ENCODE data around the gene MCTP1. TPM values are rescaled to one million over a fixed set of nuclear protein-coding genes. Genes with fewer than 3 reads are reported as not detected.

MCTP1 gene
- total RNA-seq, 2 experiments from 2014 or later: 1.6 TPM

- H3K4me1 Mint-ChIP-seq: no peaks in the 10 kb centered on the region
- H3K9me3 Mint-ChIP-seq: no peaks in the 10 kb centered on the region
- POLR2A ChIA-PET: no interaction called here
- H3K36me3 Mint-ChIP-seq: no peaks in the 10 kb centered on the region
- ATAC-seq (ENCODE audit: low read depth): no peak
- H3K27ac Mint-ChIP-seq: no peak overlapping the region
- peaks cover 3% of the 10 kb centered on the region for H3K27me3 Mint-ChIP-seq
- DNase-seq: no peak
- H3K4me3 Mint-ChIP-seq: no peak overlapping the region
Observed at GRCh38 chr5:94748212-94748611, 536.7 kb downstream of the MCTP1 start.

- Mint-ChIP-seq H3K9me3 (no peaks in the 10 kb centered on the region), H3K4me1 (no peaks in the 10 kb centered on the region), H3K27me3 (peaks cover 3% of the 10 kb centered on the region), H3K4me3 (no peak overlapping the region), H3K27ac (no peak overlapping the region), H3K36me3 (no peaks in the 10 kb centered on the region)
- DNase-seq (no peak), ATAC-seq (ENCODE audit: low read depth) (no peak)
- POLR2A ChIA-PET: no interaction called here
Observed at GRCh38 chr5:94747371-94747770, 537.5 kb downstream of the MCTP1 start.

- no peak overlapping the region for H3K4me3 Mint-ChIP-seq
- H3K9me3 Mint-ChIP-seq: no peaks in the 10 kb centered on the region
- H3K4me1 Mint-ChIP-seq: no peaks in the 10 kb centered on the region
- H3K36me3 Mint-ChIP-seq: no peaks in the 10 kb centered on the region
- ATAC-seq (ENCODE audit: low read depth): no peak
- POLR2A ChIA-PET: no interaction called here
- H3K27me3 Mint-ChIP-seq: peaks cover 3% of the 10 kb centered on the region
- DNase-seq: no peak
- no peak overlapping the region for H3K27ac Mint-ChIP-seq
Observed at GRCh38 chr5:94746731-94747124, 538.2 kb downstream of the MCTP1 start.

- H3K27ac Mint-ChIP-seq: no peak overlapping the region
- no peak overlapping the region for H3K4me3 Mint-ChIP-seq
- DNase-seq (no peak), ATAC-seq (ENCODE audit: low read depth) (no peak)
- POLR2A ChIA-PET: no interaction called here
- no peaks in the 10 kb centered on the region for H3K36me3 Mint-ChIP-seq
- no peaks in the 10 kb centered on the region for H3K9me3 Mint-ChIP-seq
- no peaks in the 10 kb centered on the region for H3K4me1 Mint-ChIP-seq
- peaks cover 3% of the 10 kb centered on the region for H3K27me3 Mint-ChIP-seq
Observed at GRCh38 chr5:94745786-94746730, 538.8 kb downstream of the MCTP1 start.

- POLR2A ChIA-PET: no interaction called here
- Mint-ChIP-seq H3K9me3 (no peaks in the 10 kb centered on the region), H3K4me3 (no peak overlapping the region), H3K36me3 (no peaks in the 10 kb centered on the region), H3K27me3 (peaks cover 3% of the 10 kb centered on the region), H3K4me1 (no peaks in the 10 kb centered on the region), H3K27ac (no peak overlapping the region)
- ATAC-seq (ENCODE audit: low read depth): no peak
- DNase-seq: no peak
Observed at GRCh38 chr5:94744906-94745305, 540.0 kb downstream of the MCTP1 start.

GRCh38 chr5:94742852-94743251 is 542.0 kb downstream of the MCTP1 start:
- no peaks in the 10 kb centered on the region for H3K36me3 Mint-ChIP-seq
- no peaks in the 10 kb centered on the region for H3K4me1 Mint-ChIP-seq
- H3K9me3 Mint-ChIP-seq: no peaks in the 10 kb centered on the region
- POLR2A ChIA-PET: no interaction called here
- no peak for ATAC-seq (ENCODE audit: low read depth)
- H3K4me3 Mint-ChIP-seq: no peak overlapping the region
- H3K27ac Mint-ChIP-seq: no peak overlapping the region
- peaks cover 3% of the 10 kb centered on the region for H3K27me3 Mint-ChIP-seq
- no peak for DNase-seq

- no peaks in the 10 kb centered on the region for H3K9me3 Mint-ChIP-seq
- ATAC-seq (ENCODE audit: low read depth): no peak
- DNase-seq: no peak
- no peaks in the 10 kb centered on the region for H3K4me1 Mint-ChIP-seq
- no peak overlapping the region for H3K27ac Mint-ChIP-seq
- H3K36me3 Mint-ChIP-seq: no peaks in the 10 kb centered on the region
- peaks cover 3% of the 10 kb centered on the region for H3K27me3 Mint-ChIP-seq
- POLR2A ChIA-PET: no interaction called here
- H3K4me3 Mint-ChIP-seq: no peak overlapping the region
Observed at GRCh38 chr5:94740286-94740685, 544.6 kb downstream of the MCTP1 start.

- H3K27me3 Mint-ChIP-seq: no peaks in the 10 kb centered on the region
- H3K4me3 Mint-ChIP-seq: no peak overlapping the region
- no peak for DNase-seq
- POLR2A ChIA-PET: no interaction called here
- H3K27ac Mint-ChIP-seq: no peak overlapping the region
- no peak for ATAC-seq (ENCODE audit: low read depth)
- H3K4me1 Mint-ChIP-seq: no peaks in the 10 kb centered on the region
- no peaks in the 10 kb centered on the region for H3K36me3 Mint-ChIP-seq
- H3K9me3 Mint-ChIP-seq: no peaks in the 10 kb centered on the region
Observed at GRCh38 chr5:94736498-94736897, 548.4 kb downstream of the MCTP1 start.

GRCh38 chr5:94731471-94731870 is 553.4 kb downstream of the MCTP1 start:
- Mint-ChIP-seq H3K36me3 (no peaks in the 10 kb centered on the region), H3K4me3 (no peak overlapping the region), H3K27ac (no peak overlapping the region), H3K9me3 (no peaks in the 10 kb centered on the region), H3K27me3 (no peaks in the 10 kb centered on the region), H3K4me1 (peaks cover 3% of the 10 kb centered on the region)
- POLR2A ChIA-PET: no interaction called here
- ATAC-seq (ENCODE audit: low read depth) (no peak), DNase-seq (no peak)

- H3K4me1 Mint-ChIP-seq: no peaks in the 10 kb centered on the region
- POLR2A ChIA-PET: no interaction called here
- peaks cover 17% of the 10 kb centered on the region for H3K27me3 Mint-ChIP-seq
- no peak for ATAC-seq (ENCODE audit: low read depth)
- DNase-seq: no peak
- H3K4me3 Mint-ChIP-seq: no peak overlapping the region
- H3K27ac Mint-ChIP-seq: no peak overlapping the region
- H3K9me3 Mint-ChIP-seq: no peaks in the 10 kb centered on the region
- no peaks in the 10 kb centered on the region for H3K36me3 Mint-ChIP-seq
Observed at GRCh38 chr5:94725142-94725541, 559.8 kb downstream of the MCTP1 start.

- Mint-ChIP-seq H3K4me1 (no peaks in the 10 kb centered on the region), H3K9me3 (no peaks in the 10 kb centered on the region), H3K27me3 (peaks cover 7% of the 10 kb centered on the region), H3K27ac (no peak overlapping the region), H3K4me3 (no peak overlapping the region), H3K36me3 (peaks cover 14% of the 10 kb centered on the region)
- ATAC-seq (ENCODE audit: low read depth) (no peak), DNase-seq (no peak)
- POLR2A ChIA-PET: no interaction called here
Observed at GRCh38 chr5:94715768-94716167, 569.1 kb downstream of the MCTP1 start.

- Mint-ChIP-seq H3K27ac (no peak overlapping the region), H3K36me3 (peaks cover 17% of the 10 kb centered on the region), H3K4me1 (peaks cover 1% of the 10 kb centered on the region), H3K27me3 (no peaks in the 10 kb centered on the region), H3K4me3 (no peak overlapping the region), H3K9me3 (no peaks in the 10 kb centered on the region)
- no peak for DNase-seq
- no peak for ATAC-seq (ENCODE audit: low read depth)
- POLR2A ChIA-PET: no interaction called here
Observed at GRCh38 chr5:94711785-94712184, 573.1 kb downstream of the MCTP1 start.

GRCh38 chr5:94709277-94709676 is 575.6 kb downstream of the MCTP1 start:
- H3K27me3 Mint-ChIP-seq: no peaks in the 10 kb centered on the region
- H3K36me3 Mint-ChIP-seq: peaks cover 19% of the 10 kb centered on the region
- no peak overlapping the region for H3K27ac Mint-ChIP-seq

GRCh38 chr5:94707359-94707758 is 577.5 kb downstream of the MCTP1 start:
- DNase-seq: no peak
- Mint-ChIP-seq H3K4me3 (no peak overlapping the region), H3K27ac (no peak overlapping the region), H3K9me3 (no peaks in the 10 kb centered on the region), H3K27me3 (no peaks in the 10 kb centered on the region), H3K36me3 (peaks cover 11% of the 10 kb centered on the region), H3K4me1 (peaks cover 7% of the 10 kb centered on the region)
- POLR2A ChIA-PET: no interaction called here
- ATAC-seq (ENCODE audit: low read depth): no peak

More at GRCh38 chr5:94709277-94709676, 575.6 kb downstream of the MCTP1 start:
- Mint-ChIP-seq H3K4me1 (peaks cover 1% of the 10 kb centered on the region), H3K4me3 (no peak overlapping the region), H3K9me3 (no peaks in the 10 kb centered on the region)
- ATAC-seq (ENCODE audit: low read depth): no peak
- POLR2A ChIA-PET: no interaction called here
- DNase-seq: no peak
